Stimulated activated effector memory CD8-positive, alpha-beta T cell treated with anti-CD3 and anti-CD28 coated beads, Interleukin-12 subunit alpha, Interleukin-12 subunit beta, amount 100 ng/mL, for 72 hours (primary cell): Measurements from ENCODE around the gene KCNRG.
A peak's percentile ranks its signal among the peaks of the same experiment; 100 is the strongest.
"Not testable (repeated sequence)": the region's sequence is repeated elsewhere in the genome, so short reads cannot be mapped to it uniquely, and the experiment has no call there.

Experiments used
- ATAC-seq: fragments of 150-1000 bp; cut with Tn5 transposase; 2 replicates; pipeline ENCODE4 v1.10.0; 2021
- DNase-seq, 2 donors: peaks; one replicate each; pipeline ENCODE4 v3.0.0; 2021 to 2022; ENCODE audit warnings: low spot score in 2 of 2
- H3K27ac Mint-ChIP-seq: one replicate; pipeline ENCODE4 v1.8.0; 2022; ENCODE audit warnings: mild to moderate bottlenecking, mixed read lengths
- H3K36me3 Mint-ChIP-seq: one replicate; pipeline ENCODE4 v1.8.0; 2022; ENCODE audit warnings: mild to moderate bottlenecking, mixed read lengths
- H3K4me1 Mint-ChIP-seq: one replicate; pipeline ENCODE4 v1.8.0; 2022; ENCODE audit warnings: mixed read lengths
- H3K4me3 Mint-ChIP-seq: one replicate; pipeline ENCODE4 v1.8.0; 2022; ENCODE audit warnings: mild to moderate bottlenecking, mixed read lengths
- H3K9me3 Mint-ChIP-seq: one replicate; pipeline ENCODE4 v1.8.0; 2022; ENCODE audit warnings: mixed read lengths

Gene KCNRG

GRCh38 chr13:50033725-50034124 lies 18.5 kb downstream of the KCNRG start:
- Mint-ChIP-seq H3K36me3 (peaks cover 7% of the 10 kb centered on the region), H3K4me3 (no peak overlapping the region), H3K4me1 (no peaks in the 10 kb centered on the region), H3K9me3 (no peaks in the 10 kb centered on the region), H3K27ac (no peak overlapping the region)
- no peak for ATAC-seq
- no peak for DNase-seq

GRCh38 chr13:50037788-50038187 lies 22.5 kb downstream of the KCNRG start:
- Mint-ChIP-seq H3K27ac (peak overlapping the region; percentile 20), H3K36me3 (peaks cover 45% of the 10 kb centered on the region), H3K4me1 (no peaks in the 10 kb centered on the region), H3K9me3 (no peaks in the 10 kb centered on the region), H3K4me3 (no peak overlapping the region)
- DNase-seq: no peak
- no peak for ATAC-seq

- peak overlapping the region; percentile 20 for H3K27ac Mint-ChIP-seq
- no peak overlapping the region for H3K4me3 Mint-ChIP-seq
- no peaks in the 10 kb centered on the region for H3K4me1 Mint-ChIP-seq
- no peaks in the 10 kb centered on the region for H3K9me3 Mint-ChIP-seq
- ATAC-seq (no peak), DNase-seq (no peak)
- H3K36me3 Mint-ChIP-seq: peaks cover 50% of the 10 kb centered on the region
Observed at GRCh38 chr13:50038266-50038665, 23.0 kb downstream of the KCNRG start.

- Mint-ChIP-seq H3K27ac (peak overlapping the region; percentile 1), H3K4me3 (no peak overlapping the region), H3K9me3 (no peaks in the 10 kb centered on the region), H3K36me3 (peaks cover 92% of the 10 kb centered on the region), H3K4me1 (peaks cover 12% of the 10 kb centered on the region)
- ATAC-seq (no peak), DNase-seq (no peak)
Observed at GRCh38 chr13:50052478-50052877, 37.2 kb downstream of the KCNRG start.

GRCh38 chr13:50053844-50054243 lies 38.6 kb downstream of the KCNRG start:
- peaks cover 92% of the 10 kb centered on the region for H3K36me3 Mint-ChIP-seq
- peaks cover 12% of the 10 kb centered on the region for H3K4me1 Mint-ChIP-seq
- H3K4me3 Mint-ChIP-seq: no peak overlapping the region
- H3K27ac Mint-ChIP-seq: no peak overlapping the region
- no peaks in the 10 kb centered on the region for H3K9me3 Mint-ChIP-seq
- ATAC-seq (no peak), DNase-seq (no peak)

- H3K4me1 Mint-ChIP-seq: peaks cover 12% of the 10 kb centered on the region
- no peaks in the 10 kb centered on the region for H3K9me3 Mint-ChIP-seq
- H3K4me3 Mint-ChIP-seq: no peak overlapping the region
- ATAC-seq (no peak), DNase-seq (no peak)
- H3K36me3 Mint-ChIP-seq: peaks cover 92% of the 10 kb centered on the region
- no peak overlapping the region for H3K27ac Mint-ChIP-seq
Observed at GRCh38 chr13:50055454-50055853, 40.2 kb downstream of the KCNRG start.

GRCh38 chr13:50060718-50061117 lies 45.5 kb downstream of the KCNRG start:
- no peak overlapping the region for H3K4me3 Mint-ChIP-seq
- H3K9me3 Mint-ChIP-seq: no peaks in the 10 kb centered on the region
- peaks cover 89% of the 10 kb centered on the region for H3K36me3 Mint-ChIP-seq
- DNase-seq (no peak), ATAC-seq (no peak)
- peaks cover 1% of the 10 kb centered on the region for H3K4me1 Mint-ChIP-seq
- H3K27ac Mint-ChIP-seq: no peak overlapping the region

GRCh38 chr13:50062336-50062735 lies 47.1 kb downstream of the KCNRG start:
- not testable (repeated sequence) for H3K4me3 Mint-ChIP-seq, DNase-seq, H3K9me3 Mint-ChIP-seq, H3K27ac Mint-ChIP-seq, ATAC-seq, H3K4me1 Mint-ChIP-seq
- peaks cover 93% of the 10 kb centered on the region for H3K36me3 Mint-ChIP-seq

- Mint-ChIP-seq H3K9me3 (no peaks in the 10 kb centered on the region), H3K4me3 (no peak overlapping the region), H3K4me1 (peaks cover 5% of the 10 kb centered on the region), H3K36me3 (peaks cover 95% of the 10 kb centered on the region), H3K27ac (no peak overlapping the region)
- ATAC-seq: no peak
- DNase-seq: no peak
Observed at GRCh38 chr13:50065712-50066111, 50.5 kb downstream of the KCNRG start.

GRCh38 chr13:50068508-50068907 lies 53.3 kb downstream of the KCNRG start:
- Mint-ChIP-seq H3K4me3 (no peak overlapping the region), H3K4me1 (peaks cover 8% of the 10 kb centered on the region), H3K27ac (no peak overlapping the region)

GRCh38 chr13:50069261-50069660 lies 54.0 kb downstream of the KCNRG start:
- no peak overlapping the region for H3K27ac Mint-ChIP-seq
- peaks cover 11% of the 10 kb centered on the region for H3K4me1 Mint-ChIP-seq
- no peak for DNase-seq
- H3K36me3 Mint-ChIP-seq: peaks cover 94% of the 10 kb centered on the region
- ATAC-seq: no peak
- H3K9me3 Mint-ChIP-seq: no peaks in the 10 kb centered on the region
- no peak overlapping the region for H3K4me3 Mint-ChIP-seq

More at GRCh38 chr13:50068508-50068907, 53.3 kb downstream of the KCNRG start:
- no peak for DNase-seq
- H3K9me3 Mint-ChIP-seq: no peaks in the 10 kb centered on the region
- H3K36me3 Mint-ChIP-seq: peaks cover 94% of the 10 kb centered on the region
- no peak for ATAC-seq

- no peak overlapping the region for H3K27ac Mint-ChIP-seq
- no peaks in the 10 kb centered on the region for H3K9me3 Mint-ChIP-seq
- peaks cover 11% of the 10 kb centered on the region for H3K4me1 Mint-ChIP-seq
- no peak for ATAC-seq
- H3K4me3 Mint-ChIP-seq: no peak overlapping the region
- peaks cover 94% of the 10 kb centered on the region for H3K36me3 Mint-ChIP-seq
- DNase-seq: no peak
Observed at GRCh38 chr13:50070186-50070585, 54.9 kb downstream of the KCNRG start.
